ENCODE results near the gene CSRP2. TPM values are rescaled to one million over a fixed set of nuclear protein-coding genes. Genes with fewer than 3 reads are reported as not detected.

Gene CSRP2
- total and polyA plus RNA-seq, 4 experiments from 2014 or later = 0.11 to 0.83 TPM; not detected in 2

GRCh38 chr12:76830436-76830835, 48.4 kb downstream of the CSRP2 start:
- POLR2A ChIA-PET (ENCODE audit: partially characterized antibody) = no interaction called here
- no peaks in the 10 kb centered on the region for H3K27me3 ChIP-seq (ENCODE audit: insufficient read depth, low read length)
- H3K4me1 Mint-ChIP-seq = no peaks in the 10 kb centered on the region
- H3K9me3 Mint-ChIP-seq = peaks cover 0 to 12% (median 0%) of the 10 kb centered on the region in 8 donors
- no peak overlapping the region for H3K4me3 ChIP-seq (ENCODE audit: low read length in 2 of 2)
- DNase-seq = no peak
- H3K36me3 Mint-ChIP-seq = peaks cover 45 to 54% of the 10 kb centered on the region in 2 donors
- H3K4me3 Mint-ChIP-seq = no peak overlapping the region
- no peaks in the 10 kb centered on the region for H3K27me3 Mint-ChIP-seq
- no peak overlapping the region for H3K27ac Mint-ChIP-seq
- CTCF ChIA-PET (ENCODE audit: partially characterized antibody) = no interaction called here
- H3K36me3 ChIP-seq (ENCODE audit: insufficient read depth, low read length) = peaks cover 12% of the 10 kb centered on the region
- H3K9me3 ChIP-seq (ENCODE audit: control insufficient read depth in 1 of 2, low read length in 2 of 2) = no peaks in the 10 kb centered on the region
- H3K4me1 ChIP-seq (ENCODE audit: insufficient read depth, low read length) = no peaks in the 10 kb centered on the region
- intact Hi-C loops (cut with micrococcal nuclease) = no loop called here
- H3K27ac ChIP-seq (ENCODE audit: low read depth, low read length) = no peak overlapping the region

- ChIA-PET POLR2A (ENCODE audit: partially characterized antibody) (no interaction called here), CTCF (ENCODE audit: partially characterized antibody) (interaction anchor here (1.4 kb wide), 1 partner anchor 11 kb away, joined by 5 read pairs; no protein-coding TSS in a partner anchor)
- no peaks in the 10 kb centered on the region for H3K9me3 Mint-ChIP-seq
- H3K36me3 Mint-ChIP-seq = peaks cover 28 to 37% of the 10 kb centered on the region in 2 donors
- intact Hi-C loops (cut with micrococcal nuclease) = no loop called here
- H3K27ac Mint-ChIP-seq = no peak overlapping the region
- no peak overlapping the region for H3K4me3 ChIP-seq (ENCODE audit: low read length in 2 of 2)
- H3K4me1 ChIP-seq (ENCODE audit: insufficient read depth, low read length) = no peaks in the 10 kb centered on the region
- H3K27ac ChIP-seq (ENCODE audit: low read depth, low read length) = no peak overlapping the region
- H3K4me3 Mint-ChIP-seq = no peak overlapping the region
- no peak for DNase-seq
- H3K36me3 ChIP-seq (ENCODE audit: insufficient read depth, low read length) = peaks cover 8% of the 10 kb centered on the region
- no peaks in the 10 kb centered on the region for H3K27me3 ChIP-seq (ENCODE audit: insufficient read depth, low read length)
- H3K27me3 Mint-ChIP-seq = no peaks in the 10 kb centered on the region
- no peaks in the 10 kb centered on the region for H3K4me1 Mint-ChIP-seq
- H3K9me3 ChIP-seq (ENCODE audit: control insufficient read depth in 1 of 2, low read length in 2 of 2) = no peaks in the 10 kb centered on the region
Observed at GRCh38 chr12:76820888-76821482, 57.8 kb downstream of the CSRP2 start.

DNA sequence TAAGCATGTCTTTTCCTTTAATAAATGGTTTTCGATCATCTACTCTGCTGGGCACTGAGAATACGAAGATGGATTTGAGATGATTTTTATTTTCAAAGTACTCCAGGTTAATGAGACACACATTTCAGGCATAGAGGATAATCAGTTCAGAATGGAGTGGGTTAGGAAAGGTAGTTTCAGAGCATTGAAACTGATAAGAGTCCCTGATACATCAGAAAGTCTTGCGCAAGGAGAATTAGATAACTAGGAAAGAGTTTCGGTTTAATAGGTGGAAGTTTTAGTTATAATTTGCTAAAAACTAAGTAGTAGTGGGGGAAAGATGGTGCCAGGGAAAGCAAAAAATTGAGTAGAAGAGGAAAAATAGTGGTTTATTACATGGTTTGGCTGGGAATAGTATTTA, 64.8 kb downstream of the CSRP2 start:
- CTCF ChIA-PET (ENCODE audit: partially characterized antibody) = no interaction called here
- Mint-ChIP-seq H3K9me3 (no peaks in the 10 kb centered on the region), H3K4me1 (peaks cover 0 to 4% (median 2%) of the 10 kb centered on the region in 4 donors), H3K4me3 (no peak overlapping the region), H3K27me3 (no peaks in the 10 kb centered on the region), H3K36me3 (peaks cover 22 to 50% of the 10 kb centered on the region in 2 donors), H3K27ac (peak overlapping the region in 2 of 7 donors; percentile 26 to 54)
- Histone ChIP-seq H3K27ac (ENCODE audit: low read depth, low read length) (no peak overlapping the region), H3K27me3 (ENCODE audit: insufficient read depth, low read length) (no peaks in the 10 kb centered on the region), H3K4me3 (ENCODE audit: low read length in 2 of 2) (no peak overlapping the region), H3K36me3 (ENCODE audit: insufficient read depth, low read length) (peaks cover 8% of the 10 kb centered on the region), H3K4me1 (ENCODE audit: insufficient read depth, low read length) (no peaks in the 10 kb centered on the region), H3K9me3 (ENCODE audit: control insufficient read depth in 1 of 2, low read length in 2 of 2) (no peaks in the 10 kb centered on the region)
- intact Hi-C loops (cut with micrococcal nuclease) = no loop called here
- DNase-seq = no peak
- POLR2A ChIA-PET (ENCODE audit: partially characterized antibody) = no interaction called here

GRCh38 chr12:76813265-76813664, 65.6 kb downstream of the CSRP2 start:
- CTCF ChIA-PET (ENCODE audit: partially characterized antibody) = no interaction called here
- H3K27me3 ChIP-seq (ENCODE audit: insufficient read depth, low read length) = no peaks in the 10 kb centered on the region
- peaks cover 14 to 49% of the 10 kb centered on the region in 2 donors for H3K36me3 Mint-ChIP-seq
- no peak overlapping the region for H3K4me3 Mint-ChIP-seq
- no peaks in the 10 kb centered on the region for H3K4me1 ChIP-seq (ENCODE audit: insufficient read depth, low read length)
- H3K4me1 Mint-ChIP-seq = peaks cover 0 to 4% (median 2%) of the 10 kb centered on the region in 4 donors
- H3K9me3 ChIP-seq (ENCODE audit: control insufficient read depth in 1 of 2, low read length in 2 of 2) = no peaks in the 10 kb centered on the region
- H3K27me3 Mint-ChIP-seq = no peaks in the 10 kb centered on the region
- H3K4me3 ChIP-seq (ENCODE audit: low read length in 2 of 2) = no peak overlapping the region
- POLR2A ChIA-PET (ENCODE audit: partially characterized antibody) = no interaction called here
- no peak for DNase-seq
- H3K9me3 Mint-ChIP-seq = no peaks in the 10 kb centered on the region
- intact Hi-C loops (cut with micrococcal nuclease) = no loop called here
- H3K27ac ChIP-seq (ENCODE audit: low read depth, low read length) = no peak overlapping the region
- no peak overlapping the region for H3K27ac Mint-ChIP-seq
- peaks cover 8% of the 10 kb centered on the region for H3K36me3 ChIP-seq (ENCODE audit: insufficient read depth, low read length)

GRCh38 chr12:76811976-76812375, 66.8 kb downstream of the CSRP2 start:
- H3K4me3 Mint-ChIP-seq = no peak overlapping the region
- no peaks in the 10 kb centered on the region for H3K4me1 ChIP-seq (ENCODE audit: insufficient read depth, low read length)
- H3K9me3 ChIP-seq (ENCODE audit: control insufficient read depth in 1 of 2, low read length in 2 of 2) = no peaks in the 10 kb centered on the region
- peaks cover 0 to 4% (median 2%) of the 10 kb centered on the region in 4 donors for H3K4me1 Mint-ChIP-seq
- H3K4me3 ChIP-seq (ENCODE audit: low read length in 2 of 2) = no peak overlapping the region
- H3K36me3 ChIP-seq (ENCODE audit: insufficient read depth, low read length) = peaks cover 8% of the 10 kb centered on the region
- peaks cover 13 to 52% of the 10 kb centered on the region in 2 donors for H3K36me3 Mint-ChIP-seq
- no peaks in the 10 kb centered on the region for H3K27me3 ChIP-seq (ENCODE audit: insufficient read depth, low read length)
- no peaks in the 10 kb centered on the region for H3K27me3 Mint-ChIP-seq
- no peak overlapping the region for H3K27ac ChIP-seq (ENCODE audit: low read depth, low read length)
- ChIA-PET CTCF (ENCODE audit: partially characterized antibody) (no interaction called here), POLR2A (ENCODE audit: partially characterized antibody) (no interaction called here)
- intact Hi-C loops (cut with micrococcal nuclease) = no loop called here
- DNase-seq = no peak
- H3K9me3 Mint-ChIP-seq = no peaks in the 10 kb centered on the region
- peak overlapping the region in 1 of 7 donors; percentile 32 for H3K27ac Mint-ChIP-seq

DNA sequence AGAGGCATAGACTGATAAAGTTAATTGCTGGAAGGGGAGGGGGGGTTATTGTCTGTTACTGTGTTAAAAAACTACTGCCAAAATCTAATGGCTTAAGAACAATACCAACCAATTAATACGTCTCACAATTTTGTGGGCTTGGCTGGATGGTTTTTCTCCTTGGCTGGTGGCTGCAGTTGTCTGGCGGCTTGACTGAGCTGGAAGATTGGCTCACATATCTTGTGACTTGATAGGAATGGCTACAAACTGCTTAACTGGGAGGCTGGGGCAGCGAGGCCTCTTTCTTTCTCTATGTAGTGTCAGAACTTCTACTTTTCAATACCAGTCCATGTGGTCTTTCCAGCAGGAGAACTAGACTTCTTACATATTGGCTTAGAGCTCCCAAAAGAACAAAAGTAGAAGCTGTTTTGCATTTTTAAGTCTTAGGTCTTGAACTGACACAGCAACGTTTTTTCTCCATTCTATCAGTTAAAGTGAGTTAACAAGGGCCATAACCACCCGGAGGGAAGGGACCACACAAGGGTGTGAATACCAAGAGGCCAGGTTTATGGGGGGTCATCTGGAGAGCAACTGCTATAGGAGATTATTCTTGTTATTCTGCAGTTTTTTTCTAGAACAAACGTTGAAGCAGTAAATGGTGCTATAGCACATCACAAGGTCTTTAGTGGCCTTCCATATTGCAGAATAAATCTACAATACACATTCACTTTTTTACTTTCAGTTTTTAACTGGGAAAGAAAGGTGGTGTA, 68.0 kb downstream of the CSRP2 start:
- Histone ChIP-seq H3K27me3 (ENCODE audit: insufficient read depth, low read length) (no peaks in the 10 kb centered on the region), H3K9me3 (ENCODE audit: control insufficient read depth in 1 of 2, low read length in 2 of 2) (no peaks in the 10 kb centered on the region), H3K27ac (ENCODE audit: low read depth, low read length) (no peak overlapping the region), H3K4me3 (ENCODE audit: low read length in 2 of 2) (no peak overlapping the region), H3K4me1 (ENCODE audit: insufficient read depth, low read length) (no peaks in the 10 kb centered on the region), H3K36me3 (ENCODE audit: insufficient read depth, low read length) (peaks cover 11% of the 10 kb centered on the region)
- Mint-ChIP-seq H3K36me3 (peaks cover 13 to 55% of the 10 kb centered on the region in 2 donors), H3K4me3 (no peak overlapping the region), H3K9me3 (no peaks in the 10 kb centered on the region), H3K27me3 (no peaks in the 10 kb centered on the region), H3K27ac (peak overlapping the region in 1 of 7 donors; percentile 68), H3K4me1 (peaks cover 0 to 4% (median 2%) of the 10 kb centered on the region in 4 donors)
- ChIA-PET CTCF (ENCODE audit: partially characterized antibody) (no interaction called here), POLR2A (ENCODE audit: partially characterized antibody) (no interaction called here)
- intact Hi-C loops (cut with micrococcal nuclease) = no loop called here
- DNase-seq = no peak

All from CD4-positive, alpha-beta memory T cell (primary cell).